ENCODE measurements around the gene CDK14.

Gene CDK14

GRCh38 chr7:91194841-91195240, 598.7 kb downstream of the CDK14 start:
- Histone ChIP-seq H3K27ac (ENCODE audit: insufficient read depth, low read length, poor library complexity, severe bottlenecking) (no peak overlapping the region), H3K36me3 (ENCODE audit: control insufficient read depth, insufficient read depth, low read length) (no peaks in the 10 kb centered on the region), H3K27me3 (replicated peaks; ENCODE audit: control insufficient read depth, insufficient read depth, low read length, poor library complexity, severe bottlenecking) (no peaks in the 10 kb centered on the region), H3K9me3 (ENCODE audit: control insufficient read depth, low read length) (no peaks in the 10 kb centered on the region), H3K4me3 (ENCODE audit: insufficient read depth, low read depth, low read length, poor library complexity, severe bottlenecking) (no peak overlapping the region), H3K4me1 (ENCODE audit: control insufficient read depth, insufficient read depth, low read length, poor library complexity, severe bottlenecking) (no peaks in the 10 kb centered on the region)
- DNase-seq = no peak

- no peak overlapping the region for H3K27ac ChIP-seq (ENCODE audit: insufficient read depth, low read length, poor library complexity, severe bottlenecking)
- no peaks in the 10 kb centered on the region for H3K9me3 ChIP-seq (ENCODE audit: control insufficient read depth, low read length)
Measured at GRCh38 chr7:91196058-91196457, 599.9 kb downstream of the CDK14 start.

DNA sequence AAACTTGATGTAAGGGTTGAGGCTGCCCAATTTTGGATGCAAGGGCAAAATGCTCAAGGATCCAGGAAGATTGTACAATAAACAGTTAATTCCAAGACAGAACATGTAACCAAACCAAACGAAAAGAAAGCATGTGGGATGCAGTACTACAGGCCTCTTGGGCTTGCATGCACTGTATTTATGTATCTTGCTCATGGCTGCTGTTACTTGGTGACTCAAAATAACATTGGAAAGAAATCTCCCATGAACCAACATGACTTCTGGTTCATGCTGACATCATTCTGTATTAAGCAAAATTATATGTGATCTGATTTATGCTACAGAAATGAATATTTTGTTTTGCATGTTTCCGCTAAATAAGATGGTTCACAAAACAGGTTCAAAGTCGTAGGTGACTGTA, 602.2 kb downstream of the CDK14 start:
- Histone ChIP-seq H3K27me3 (replicated peaks; ENCODE audit: control insufficient read depth, insufficient read depth, low read length, poor library complexity, severe bottlenecking) (no peaks in the 10 kb centered on the region), H3K36me3 (ENCODE audit: control insufficient read depth, insufficient read depth, low read length) (no peaks in the 10 kb centered on the region), H3K4me1 (ENCODE audit: control insufficient read depth, insufficient read depth, low read length, poor library complexity, severe bottlenecking) (no peaks in the 10 kb centered on the region), H3K9me3 (ENCODE audit: control insufficient read depth, low read length) (no peaks in the 10 kb centered on the region), H3K27ac (ENCODE audit: insufficient read depth, low read length, poor library complexity, severe bottlenecking) (no peak overlapping the region), H3K4me3 (ENCODE audit: insufficient read depth, low read depth, low read length, poor library complexity, severe bottlenecking) (no peak overlapping the region)
- no peak for DNase-seq

More at GRCh38 chr7:91196058-91196457, 599.9 kb downstream of the CDK14 start:
- no peaks in the 10 kb centered on the region for H3K36me3 ChIP-seq (ENCODE audit: control insufficient read depth, insufficient read depth, low read length)
- no peak overlapping the region for H3K4me3 ChIP-seq (ENCODE audit: insufficient read depth, low read depth, low read length, poor library complexity, severe bottlenecking)
- no peak for DNase-seq
- H3K4me1 ChIP-seq (ENCODE audit: control insufficient read depth, insufficient read depth, low read length, poor library complexity, severe bottlenecking) = no peaks in the 10 kb centered on the region
- no peaks in the 10 kb centered on the region for H3K27me3 ChIP-seq (replicated peaks; ENCODE audit: control insufficient read depth, insufficient read depth, low read length, poor library complexity, severe bottlenecking)

DNA sequence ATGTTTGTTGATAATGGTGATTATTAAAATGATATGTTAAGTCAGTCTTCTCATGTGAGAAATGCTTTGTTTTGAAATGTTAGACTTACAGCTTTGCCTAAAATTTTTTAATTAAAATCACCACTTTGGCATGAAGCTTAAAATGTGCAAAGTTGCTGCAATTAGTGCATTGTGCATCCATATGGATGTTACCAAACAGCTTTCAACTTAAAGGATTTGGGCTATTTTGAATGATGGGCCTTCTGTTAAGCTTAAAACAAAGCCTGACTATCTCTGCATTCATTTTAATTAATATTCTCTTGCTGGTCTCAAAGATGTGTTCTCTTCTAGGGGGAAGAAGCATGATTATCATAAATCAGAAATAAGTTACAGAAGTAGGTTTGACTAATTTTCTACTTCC, 603.5 kb downstream of the CDK14 start:
- H3K9me3 ChIP-seq (ENCODE audit: control insufficient read depth, low read length) = no peaks in the 10 kb centered on the region
- DNase-seq = no peak
- no peak overlapping the region for H3K27ac ChIP-seq (ENCODE audit: insufficient read depth, low read length, poor library complexity, severe bottlenecking)
- no peaks in the 10 kb centered on the region for H3K27me3 ChIP-seq (replicated peaks; ENCODE audit: control insufficient read depth, insufficient read depth, low read length, poor library complexity, severe bottlenecking)
- H3K4me3 ChIP-seq (ENCODE audit: insufficient read depth, low read depth, low read length, poor library complexity, severe bottlenecking) = no peak overlapping the region
- no peaks in the 10 kb centered on the region for H3K36me3 ChIP-seq (ENCODE audit: control insufficient read depth, insufficient read depth, low read length)
- H3K4me1 ChIP-seq (ENCODE audit: control insufficient read depth, insufficient read depth, low read length, poor library complexity, severe bottlenecking) = no peaks in the 10 kb centered on the region

DNA sequence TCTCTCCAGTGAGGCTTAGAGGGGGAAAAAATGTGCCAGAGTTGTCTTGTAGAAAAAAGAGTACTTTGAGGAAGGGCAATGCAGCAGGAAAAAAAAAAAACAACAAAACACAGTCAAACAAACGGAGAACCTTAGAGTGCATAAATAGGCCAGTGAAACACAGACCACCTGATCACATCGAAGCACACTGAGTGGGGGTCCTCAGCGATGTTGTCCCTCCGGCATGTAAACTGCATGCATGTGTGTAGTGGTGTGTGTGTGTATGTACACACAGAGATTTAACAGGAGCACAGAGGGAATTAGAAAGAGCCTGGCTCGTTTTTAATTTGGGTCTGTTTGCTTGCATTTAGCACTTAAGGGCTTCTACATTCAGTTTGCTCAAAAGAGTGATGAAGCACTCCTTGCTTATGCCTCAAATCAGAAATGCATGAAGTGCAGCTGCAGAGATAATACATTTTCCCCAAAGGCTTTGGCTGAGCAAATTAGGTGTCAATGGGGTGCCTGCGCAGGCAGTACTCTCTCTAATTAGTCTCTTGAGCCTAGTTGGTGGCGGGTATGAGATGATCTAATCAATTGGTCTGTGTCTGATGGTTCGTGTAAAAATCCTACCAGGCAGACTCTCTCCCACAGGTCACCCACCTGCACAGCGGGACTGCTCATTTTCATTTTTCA, 605.5 kb downstream of the CDK14 start:
- Histone ChIP-seq H3K27me3 (replicated peaks; ENCODE audit: control insufficient read depth, insufficient read depth, low read length, poor library complexity, severe bottlenecking) (no peaks in the 10 kb centered on the region), H3K4me1 (ENCODE audit: control insufficient read depth, insufficient read depth, low read length, poor library complexity, severe bottlenecking) (no peaks in the 10 kb centered on the region), H3K4me3 (ENCODE audit: insufficient read depth, low read depth, low read length, poor library complexity, severe bottlenecking) (no peak overlapping the region), H3K36me3 (ENCODE audit: control insufficient read depth, insufficient read depth, low read length) (no peaks in the 10 kb centered on the region), H3K9me3 (ENCODE audit: control insufficient read depth, low read length) (no peaks in the 10 kb centered on the region), H3K27ac (ENCODE audit: insufficient read depth, low read length, poor library complexity, severe bottlenecking) (no peak overlapping the region)
- DNase-seq = no peak

- Histone ChIP-seq H3K36me3 (ENCODE audit: control insufficient read depth, insufficient read depth, low read length) (no peaks in the 10 kb centered on the region), H3K27ac (ENCODE audit: insufficient read depth, low read length, poor library complexity, severe bottlenecking) (no peak overlapping the region), H3K27me3 (replicated peaks; ENCODE audit: control insufficient read depth, insufficient read depth, low read length, poor library complexity, severe bottlenecking) (no peaks in the 10 kb centered on the region), H3K4me1 (ENCODE audit: control insufficient read depth, insufficient read depth, low read length, poor library complexity, severe bottlenecking) (no peaks in the 10 kb centered on the region), H3K4me3 (ENCODE audit: insufficient read depth, low read depth, low read length, poor library complexity, severe bottlenecking) (no peak overlapping the region), H3K9me3 (ENCODE audit: control insufficient read depth, low read length) (no peaks in the 10 kb centered on the region)
- DNase-seq = no peak
Measured at GRCh38 chr7:91206361-91206960, 610.3 kb downstream of the CDK14 start.

DNA sequence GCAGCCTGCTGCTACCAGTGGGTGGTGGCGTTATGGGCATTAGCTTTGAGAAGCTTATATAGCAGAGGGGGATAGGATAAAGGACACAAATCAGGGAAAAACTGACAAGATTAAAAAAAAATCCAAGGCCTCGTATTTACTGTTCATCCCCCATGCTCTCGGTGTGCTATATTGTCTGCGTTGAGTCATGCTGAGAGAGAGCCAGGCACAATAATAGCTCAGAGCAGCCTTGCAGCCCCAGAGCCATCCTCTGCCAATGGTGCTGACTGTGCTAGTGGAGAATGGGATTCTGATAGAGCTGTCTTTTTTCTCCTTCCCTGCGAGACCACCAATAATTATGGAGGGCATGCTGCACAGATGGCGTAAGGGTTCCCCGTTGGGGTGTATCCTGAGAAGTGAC, 616.5 kb downstream of the CDK14 start:
- H3K4me1 ChIP-seq (ENCODE audit: control insufficient read depth, insufficient read depth, low read length, poor library complexity, severe bottlenecking) = no peaks in the 10 kb centered on the region
- no peak for DNase-seq
- no peaks in the 10 kb centered on the region for H3K36me3 ChIP-seq (ENCODE audit: control insufficient read depth, insufficient read depth, low read length)
- no peaks in the 10 kb centered on the region for H3K27me3 ChIP-seq (replicated peaks; ENCODE audit: control insufficient read depth, insufficient read depth, low read length, poor library complexity, severe bottlenecking)
- H3K9me3 ChIP-seq (ENCODE audit: control insufficient read depth, low read length) = no peaks in the 10 kb centered on the region
- no peak overlapping the region for H3K27ac ChIP-seq (ENCODE audit: insufficient read depth, low read length, poor library complexity, severe bottlenecking)
- H3K4me3 ChIP-seq (ENCODE audit: insufficient read depth, low read depth, low read length, poor library complexity, severe bottlenecking) = no peak overlapping the region

- Histone ChIP-seq H3K27ac (ENCODE audit: insufficient read depth, low read length, poor library complexity, severe bottlenecking) (no peak overlapping the region), H3K4me1 (ENCODE audit: control insufficient read depth, insufficient read depth, low read length, poor library complexity, severe bottlenecking) (no peaks in the 10 kb centered on the region), H3K9me3 (ENCODE audit: control insufficient read depth, low read length) (no peaks in the 10 kb centered on the region), H3K27me3 (replicated peaks; ENCODE audit: control insufficient read depth, insufficient read depth, low read length, poor library complexity, severe bottlenecking) (no peaks in the 10 kb centered on the region), H3K36me3 (ENCODE audit: control insufficient read depth, insufficient read depth, low read length) (no peaks in the 10 kb centered on the region), H3K4me3 (ENCODE audit: insufficient read depth, low read depth, low read length, poor library complexity, severe bottlenecking) (no peak overlapping the region)
- no peak for DNase-seq
Measured at GRCh38 chr7:91226411-91226810, 630.3 kb downstream of the CDK14 start.

DNA sequence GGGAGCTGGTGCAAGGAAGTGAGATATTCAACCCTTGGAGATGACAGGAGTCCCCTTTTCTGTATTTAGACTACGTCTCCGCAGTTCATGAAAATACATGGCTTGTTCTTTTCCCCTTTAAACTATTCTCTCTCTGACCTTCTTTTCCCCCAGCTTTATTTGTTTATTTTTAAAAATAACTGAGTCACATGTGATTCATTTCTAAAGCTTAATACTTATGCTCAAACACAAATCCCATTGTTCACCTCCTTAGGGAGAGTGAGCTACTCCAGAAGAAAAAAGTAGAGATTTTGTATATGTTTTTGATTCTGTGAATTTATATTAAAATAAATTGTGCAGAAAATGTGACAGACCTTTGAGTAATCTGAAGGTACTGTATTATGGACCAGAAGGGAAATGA, 632.2 kb downstream of the CDK14 start:
- Histone ChIP-seq H3K27me3 (replicated peaks; ENCODE audit: control insufficient read depth, insufficient read depth, low read length, poor library complexity, severe bottlenecking) (no peaks in the 10 kb centered on the region), H3K9me3 (ENCODE audit: control insufficient read depth, low read length) (no peaks in the 10 kb centered on the region), H3K4me1 (ENCODE audit: control insufficient read depth, insufficient read depth, low read length, poor library complexity, severe bottlenecking) (no peaks in the 10 kb centered on the region), H3K36me3 (ENCODE audit: control insufficient read depth, insufficient read depth, low read length) (no peaks in the 10 kb centered on the region), H3K4me3 (ENCODE audit: insufficient read depth, low read depth, low read length, poor library complexity, severe bottlenecking) (no peak overlapping the region), H3K27ac (ENCODE audit: insufficient read depth, low read length, poor library complexity, severe bottlenecking) (no peak overlapping the region)
- DNase-seq = no peak

- Histone ChIP-seq H3K4me3 (ENCODE audit: insufficient read depth, low read depth, low read length, poor library complexity, severe bottlenecking) (no peak overlapping the region), H3K36me3 (ENCODE audit: control insufficient read depth, insufficient read depth, low read length) (no peaks in the 10 kb centered on the region), H3K4me1 (ENCODE audit: control insufficient read depth, insufficient read depth, low read length, poor library complexity, severe bottlenecking) (no peaks in the 10 kb centered on the region), H3K27me3 (replicated peaks; ENCODE audit: control insufficient read depth, insufficient read depth, low read length, poor library complexity, severe bottlenecking) (no peaks in the 10 kb centered on the region), H3K9me3 (ENCODE audit: control insufficient read depth, low read length) (no peaks in the 10 kb centered on the region), H3K27ac (ENCODE audit: insufficient read depth, low read length, poor library complexity, severe bottlenecking) (no peak overlapping the region)
- DNase-seq = no peak
Measured at GRCh38 chr7:91228927-91229558, 632.9 kb downstream of the CDK14 start.
